K562 (cell line): ENCODE data around the gene NTRK1. TPM values are rescaled to one million over a fixed set of nuclear protein-coding genes. Genes with fewer than 3 reads are reported as not detected.

Experiments used
- ELF2 ChIP-seq: fragments of 250-450 bp; sonication (Bioruptor Pico); IDR thresholded peaks from 2 replicates; pipeline ENCODE4 v1.5.0; 2021; ENCODE audit warnings: mild to moderate bottlenecking
- FOS ChIP-seq: IDR thresholded peaks from 3 replicates; pipeline ENCODE4 v1.6.1; 2011; ENCODE audit not compliant: insufficient read length; ENCODE audit errors: extremely low read depth
- GATAD2A ChIP-seq: fragments of 450-650 bp; IDR thresholded peaks from 2 replicates; pipeline ENCODE4 v1.6.1; 2017
- HMGN3 ChIP-seq: IDR thresholded peaks from 2 replicates; pipeline ENCODE4 v1.6.1; 2011; ENCODE audit warnings: borderline replicate concordance, low read depth, mild to moderate bottlenecking, mixed read lengths, low read length; ENCODE audit not compliant: insufficient read length; ENCODE audit errors: extremely low read depth
- HNRNPLL ChIP-seq: fragments of 200-400 bp; formaldehyde crosslinking; IDR thresholded peaks from 2 replicates; pipeline ENCODE4 v1.6.1; 2017; ENCODE audit warnings: low read length, low read depth, mild to moderate bottlenecking; ENCODE audit not compliant: poor library complexity, severe bottlenecking
- MCM2 ChIP-seq: fragments of 450-650 bp; IDR thresholded peaks from 2 replicates; pipeline ENCODE4 v1.6.1; 2017; ENCODE audit warnings: low read depth, mild to moderate bottlenecking
- NFIC ChIP-seq: fragments of 450-650 bp; IDR thresholded peaks from 2 replicates; pipeline ENCODE4 v1.6.1; 2017; ENCODE audit warnings: mild to moderate bottlenecking, inconsistent platforms
- NUFIP1 ChIP-seq: fragments of 450-650 bp; IDR thresholded peaks from 2 replicates; pipeline ENCODE4 v1.6.1; 2018; ENCODE audit not compliant: partially characterized antibody
- SRF ChIP-seq, 2 experiments: fragments of 250-450, 450-650 bp in 1 of 2; sonication (Bioruptor Pico) in 1 of 2; sonication (generic) in 1 of 2; formaldehyde crosslinking; IDR thresholded peaks; 2 replicates each; pipeline versions ENCODE4 v1.5.0 to v1.5.1; 2020 to 2022; ENCODE audit warnings: mild to moderate bottlenecking in 1 of 2, missing genetic modification reagents in 1 of 2
- TBL1XR1 ChIP-seq, 2 experiments: IDR thresholded peaks; 2 replicates each; pipeline ENCODE4 v1.6.1; 2012; ENCODE audit warnings: improper control_type of control experiment in 2 of 2, low read length in 2 of 2, mild to moderate bottlenecking in 1 of 2
- ZFP1 ChIP-seq: fragments of 450-650 bp; formaldehyde crosslinking; IDR thresholded peaks from 2 replicates; pipeline ENCODE4 v1.4.0; 2020; ENCODE audit warnings: mild to moderate bottlenecking, mixed read lengths
- ZNF24 ChIP-seq: fragments of 450-650 bp; IDR thresholded peaks from 2 replicates; pipeline ENCODE4 v1.6.1; 2016
- ZNF57 ChIP-seq: fragments of 450-650 bp; formaldehyde crosslinking; IDR thresholded peaks from 2 replicates; pipeline ENCODE4 v1.4.0; 2020; ENCODE audit warnings: mild to moderate bottlenecking, moderate library complexity
- ZNF644 ChIP-seq: fragments of 200-800 bp; sonication (Bioruptor generic); IDR thresholded peaks from 2 replicates; pipeline ENCODE4 v1.6.1; 2016; ENCODE audit warnings: low read depth, missing genetic modification characterization, missing compliant biosample characterization
- polyA plus RNA-seq, 8 experiments: library from polyadenylated mRNA; depleted of rRNA in 4 of 8; stranded (reverse) in 5 of 8; unstranded in 3 of 8; fragments of >200 nt; fragmentation: Nextera tagmentation in 2 of 8; fragmentation: Illumina TruSeq in 1 of 8; extraction: Ambion mirVana in 2 of 8; extraction: Trizol in 1 of 8; gene quantifications; 2 replicates each; pipeline versions ENCODE4 v1.2.1 to v1.2.3, GENCODE V29; 2011 to 2014; ENCODE audit warnings: inconsistent platforms in 1 of 8, missing spikeins in 1 of 8
- total RNA-seq, 7 experiments: library from RNA; depleted of rRNA in 6 of 7; stranded (reverse); fragments of >200 nt in 6 of 7; fragmentation: Illumina TruSeq in 2 of 7; extraction: Trizol in 2 of 7; gene quantifications; 2 replicates each; pipeline versions ENCODE4 v1.2.1 to v1.2.3, GENCODE V29; 2011 to 2021; ENCODE audit warnings: low replicate concordance in 1 of 7
- TF ChIP-seq, protein P1 (sequence below): IDR thresholded peaks from 3 replicates; pipeline ENCODE4 v1.6.1; 2011; ENCODE audit warnings: borderline replicate concordance, mild to moderate bottlenecking, moderate library complexity; ENCODE audit not compliant: insufficient read length; ENCODE audit errors: extremely low read depth
- TF ChIP-seq, protein P2 (sequence below), 2 experiments: fragments of 250-450 bp in 1 of 2; fragments of 450-650 bp in 1 of 2; sonication (Bioruptor Pico) in 1 of 2; IDR thresholded peaks; 2 replicates each; pipeline versions ENCODE4 v1.6.1 to v1.8.0; 2016 to 2021; ENCODE audit warnings: mild to moderate bottlenecking in 2 of 2, moderate library complexity in 2 of 2, missing compliant biosample characterization in 1 of 2, missing genetic modification characterization in 1 of 2
- TF ChIP-seq, protein P3 (sequence below): sonication (generic); formaldehyde crosslinking; IDR thresholded peaks from 2 replicates; pipeline ENCODE4 v1.8.0; 2022; ENCODE audit warnings: mild to moderate bottlenecking, missing genetic modification reagents
- TF ChIP-seq, protein P4 (sequence below): IDR thresholded peaks from 2 replicates; pipeline ENCODE4 v1.6.1; 2016; ENCODE audit warnings: missing genetic modification characterization, missing compliant biosample characterization
- TF ChIP-seq, protein P5 (sequence below), 3 experiments: fragments of 200-800 bp in 1 of 3; fragments of 250-450 bp in 1 of 3; fragments of 450-650 bp in 1 of 3; sonication (Bioruptor Pico) in 1 of 3; sonication (Bioruptor generic) in 1 of 3; formaldehyde crosslinking in 1 of 3; IDR thresholded peaks; 2 replicates each; pipeline versions ENCODE4 v1.6.1 to v1.8.0; 2016 to 2022; ENCODE audit warnings: mild to moderate bottlenecking in 2 of 3, missing genetic modification characterization in 2 of 3, missing compliant biosample characterization in 1 of 3, moderate library complexity in 1 of 3

Gene NTRK1
- total and polyA plus RNA-seq, 9 of the 15 experiments (the other 6 are each of a cell fraction or from before 2014, with no cell fraction given) = 0.46 to 30.0 (median 7.9) TPM

DNA sequence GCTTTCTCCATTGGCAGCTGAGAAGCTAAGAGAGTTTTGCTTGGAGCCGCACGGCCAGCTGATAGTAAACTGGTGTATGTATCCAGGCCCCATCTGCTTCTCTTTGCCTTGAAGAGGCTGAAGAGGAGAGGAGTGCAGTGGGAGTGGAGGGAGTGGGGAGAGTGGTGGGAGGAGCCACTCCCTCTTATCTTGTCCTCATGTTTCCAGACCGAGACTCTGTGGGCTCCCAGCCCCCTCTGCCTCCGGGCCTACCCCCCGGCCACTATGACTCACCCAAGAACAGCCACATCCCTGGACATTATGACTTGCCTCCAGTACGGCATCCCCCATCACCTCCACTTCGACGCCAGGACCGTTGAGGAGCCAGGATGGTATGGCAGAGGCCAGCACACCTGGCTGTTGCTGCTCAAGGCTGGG, 53.8 kb downstream of the NTRK1 start (continued):
- TF ChIP-seq, protein P1, sequence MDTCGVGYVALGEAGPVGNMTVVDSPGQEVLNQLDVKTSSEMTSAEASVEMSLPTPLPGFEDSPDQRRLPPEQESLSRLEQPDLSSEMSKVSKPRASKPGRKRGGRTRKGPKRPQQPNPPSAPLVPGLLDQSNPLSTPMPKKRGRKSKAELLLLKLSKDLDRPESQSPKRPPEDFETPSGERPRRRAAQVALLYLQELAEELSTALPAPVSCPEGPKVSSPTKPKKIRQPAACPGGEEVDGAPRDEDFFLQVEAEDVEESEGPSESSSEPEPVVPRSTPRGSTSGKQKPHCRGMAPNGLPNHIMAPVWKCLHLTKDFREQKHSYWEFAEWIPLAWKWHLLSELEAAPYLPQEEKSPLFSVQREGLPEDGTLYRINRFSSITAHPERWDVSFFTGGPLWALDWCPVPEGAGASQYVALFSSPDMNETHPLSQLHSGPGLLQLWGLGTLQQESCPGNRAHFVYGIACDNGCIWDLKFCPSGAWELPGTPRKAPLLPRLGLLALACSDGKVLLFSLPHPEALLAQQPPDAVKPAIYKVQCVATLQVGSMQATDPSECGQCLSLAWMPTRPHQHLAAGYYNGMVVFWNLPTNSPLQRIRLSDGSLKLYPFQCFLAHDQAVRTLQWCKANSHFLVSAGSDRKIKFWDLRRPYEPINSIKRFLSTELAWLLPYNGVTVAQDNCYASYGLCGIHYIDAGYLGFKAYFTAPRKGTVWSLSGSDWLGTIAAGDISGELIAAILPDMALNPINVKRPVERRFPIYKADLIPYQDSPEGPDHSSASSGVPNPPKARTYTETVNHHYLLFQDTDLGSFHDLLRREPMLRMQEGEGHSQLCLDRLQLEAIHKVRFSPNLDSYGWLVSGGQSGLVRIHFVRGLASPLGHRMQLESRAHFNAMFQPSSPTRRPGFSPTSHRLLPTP = no peak
- TF ChIP-seq ZFP1 (no peak), HMGN3 (peak; percentile 51), ZNF57 (CRISPR knock-in tag) (no peak), MCM2 (no peak), ELF2 (no peak), GATAD2A (peak; percentile 85), FOS (peak; percentile 58), HNRNPLL (no peak), SRF (CRISPR knock-in tag; IDR thresholded peaks at IDR 0.05) (no peak), NFIC (peak; percentile 57), TBL1XR1 (IDR thresholded peaks at IDR 0.05; ENCODE audit: low read length in 2 of 2) (peak in 1 of 2 experiments; percentile 68; a peak in 2 of 4 replicates), NUFIP1 (no peak), ZNF644 (tag) (no peak), ZNF24 (0 out of 2 replicates have a peak, but pooled peaks have one; percentile 18)
- TF ChIP-seq, protein P2, sequence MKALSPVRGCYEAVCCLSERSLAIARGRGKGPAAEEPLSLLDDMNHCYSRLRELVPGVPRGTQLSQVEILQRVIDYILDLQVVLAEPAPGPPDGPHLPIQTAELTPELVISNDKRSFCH (CRISPR knock-in tag; IDR thresholded peaks at IDR 0.05) = no peak
- TF ChIP-seq, protein P2 (tag; IDR thresholded peaks at IDR 0.05) = peak; percentile 76; the same call in 1 of the 2 replicates
- TF ChIP-seq, protein P3, sequence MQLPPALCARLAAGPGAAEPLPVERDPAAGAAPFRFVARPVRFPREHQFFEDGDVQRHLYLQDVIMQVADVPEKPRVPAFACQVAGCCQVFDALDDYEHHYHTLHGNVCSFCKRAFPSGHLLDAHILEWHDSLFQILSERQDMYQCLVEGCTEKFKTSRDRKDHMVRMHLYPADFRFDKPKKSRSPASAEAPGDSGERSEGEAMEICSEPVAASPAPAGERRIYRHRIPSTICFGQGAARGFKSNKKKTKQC (CRISPR knock-in tag) = 0 out of 2 replicates have a peak, but pooled peaks have one; percentile 3
- TF ChIP-seq, protein P4, sequence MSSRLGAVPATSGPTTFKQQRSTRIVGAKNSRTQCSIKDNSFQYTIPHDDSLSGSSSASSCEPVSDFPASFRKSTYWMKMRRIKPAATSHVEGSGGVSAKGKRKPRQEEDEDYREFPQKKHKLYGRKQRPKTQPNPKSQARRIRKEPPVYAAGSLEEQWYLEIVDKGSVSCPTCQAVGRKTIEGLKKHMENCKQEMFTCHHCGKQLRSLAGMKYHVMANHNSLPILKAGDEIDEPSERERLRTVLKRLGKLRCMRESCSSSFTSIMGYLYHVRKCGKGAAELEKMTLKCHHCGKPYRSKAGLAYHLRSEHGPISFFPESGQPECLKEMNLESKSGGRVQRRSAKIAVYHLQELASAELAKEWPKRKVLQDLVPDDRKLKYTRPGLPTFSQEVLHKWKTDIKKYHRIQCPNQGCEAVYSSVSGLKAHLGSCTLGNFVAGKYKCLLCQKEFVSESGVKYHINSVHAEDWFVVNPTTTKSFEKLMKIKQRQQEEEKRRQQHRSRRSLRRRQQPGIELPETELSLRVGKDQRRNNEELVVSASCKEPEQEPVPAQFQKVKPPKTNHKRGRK (tag) = no peak
- TF ChIP-seq, protein P5, sequence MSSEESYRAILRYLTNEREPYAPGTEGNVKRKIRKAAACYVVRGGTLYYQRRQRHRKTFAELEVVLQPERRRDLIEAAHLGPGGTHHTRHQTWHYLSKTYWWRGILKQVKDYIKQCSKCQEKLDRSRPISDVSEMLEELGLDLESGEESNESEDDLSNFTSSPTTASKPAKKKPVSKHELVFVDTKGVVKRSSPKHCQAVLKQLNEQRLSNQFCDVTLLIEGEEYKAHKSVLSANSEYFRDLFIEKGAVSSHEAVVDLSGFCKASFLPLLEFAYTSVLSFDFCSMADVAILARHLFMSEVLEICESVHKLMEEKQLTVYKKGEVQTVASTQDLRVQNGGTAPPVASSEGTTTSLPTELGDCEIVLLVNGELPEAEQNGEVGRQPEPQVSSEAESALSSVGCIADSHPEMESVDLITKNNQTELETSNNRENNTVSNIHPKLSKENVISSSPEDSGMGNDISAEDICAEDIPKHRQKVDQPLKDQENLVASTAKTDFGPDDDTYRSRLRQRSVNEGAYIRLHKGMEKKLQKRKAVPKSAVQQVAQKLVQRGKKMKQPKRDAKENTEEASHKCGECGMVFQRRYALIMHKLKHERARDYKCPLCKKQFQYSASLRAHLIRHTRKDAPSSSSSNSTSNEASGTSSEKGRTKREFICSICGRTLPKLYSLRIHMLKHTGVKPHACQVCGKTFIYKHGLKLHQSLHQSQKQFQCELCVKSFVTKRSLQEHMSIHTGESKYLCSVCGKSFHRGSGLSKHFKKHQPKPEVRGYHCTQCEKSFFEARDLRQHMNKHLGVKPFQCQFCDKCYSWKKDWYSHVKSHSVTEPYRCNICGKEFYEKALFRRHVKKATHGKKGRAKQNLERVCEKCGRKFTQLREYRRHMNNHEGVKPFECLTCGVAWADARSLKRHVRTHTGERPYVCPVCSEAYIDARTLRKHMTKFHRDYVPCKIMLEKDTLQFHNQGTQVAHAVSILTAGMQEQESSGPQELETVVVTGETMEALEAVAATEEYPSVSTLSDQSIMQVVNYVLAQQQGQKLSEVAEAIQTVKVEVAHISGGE (CRISPR knock-in tag; IDR thresholded peaks at IDR 0.05) = no peak
